ENCODE data around the gene ENTREP1.

The ENTREP1 gene

GRCh38 chr9:69323861-69324260, 1.2 kb upstream of the ENTREP1 start:
- DNase-seq = no peak

GRCh38 chr9:69325409-69326212, 596 bp downstream of the ENTREP1 start:
- no peak for DNase-seq

GRCh38 chr9:69326261-69326660, 1.2 kb downstream of the ENTREP1 start:
- no peak for DNase-seq

DNA sequence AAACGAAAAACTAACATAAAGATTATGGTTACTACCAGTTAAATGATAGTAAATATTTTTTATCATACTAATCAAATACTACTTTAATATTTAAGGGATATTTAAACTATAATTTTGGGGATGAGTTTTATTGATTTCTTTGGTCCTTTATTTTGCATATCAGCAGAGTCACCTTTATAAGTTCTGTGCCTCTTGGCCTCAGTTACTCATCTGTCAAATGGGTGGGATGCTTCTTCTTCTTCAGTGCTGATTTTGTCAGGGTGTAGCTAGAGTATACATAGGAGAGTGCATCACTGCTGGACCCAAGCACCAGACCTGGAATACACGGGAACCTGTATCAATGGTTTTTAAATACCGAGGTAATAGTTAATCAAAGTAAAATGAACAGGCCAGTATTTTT, 5.6 kb downstream of the ENTREP1 start:
- DNase-seq = no peak

DNA sequence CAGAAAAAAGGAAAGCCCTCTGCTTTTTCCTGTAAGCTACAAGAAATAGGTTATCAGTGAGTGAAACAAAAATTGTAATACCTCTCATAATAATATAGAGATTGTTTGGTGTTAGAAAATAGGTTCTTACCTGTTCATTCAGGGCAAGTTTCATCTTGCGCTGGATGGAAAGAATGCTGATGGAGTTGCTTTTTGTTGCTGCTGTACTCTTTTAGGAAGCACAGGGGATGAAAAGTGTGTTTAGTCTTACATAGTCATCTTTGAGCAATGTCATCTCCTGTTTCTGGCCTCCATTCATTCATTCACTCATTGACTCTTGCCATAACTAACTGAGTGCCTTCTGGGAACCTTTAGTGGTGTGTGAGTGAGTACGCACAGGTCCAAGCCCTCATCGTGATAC, 6.4 kb downstream of the ENTREP1 start:
- DNase-seq = no peak

- no peak for DNase-seq
These were observed 7.2 kb downstream of the ENTREP1 start for GRCh38 chr9:69332067-69332685.

GRCh38 chr9:69333716-69334115, 8.7 kb downstream of the ENTREP1 start:
- no peak for DNase-seq

DNA sequence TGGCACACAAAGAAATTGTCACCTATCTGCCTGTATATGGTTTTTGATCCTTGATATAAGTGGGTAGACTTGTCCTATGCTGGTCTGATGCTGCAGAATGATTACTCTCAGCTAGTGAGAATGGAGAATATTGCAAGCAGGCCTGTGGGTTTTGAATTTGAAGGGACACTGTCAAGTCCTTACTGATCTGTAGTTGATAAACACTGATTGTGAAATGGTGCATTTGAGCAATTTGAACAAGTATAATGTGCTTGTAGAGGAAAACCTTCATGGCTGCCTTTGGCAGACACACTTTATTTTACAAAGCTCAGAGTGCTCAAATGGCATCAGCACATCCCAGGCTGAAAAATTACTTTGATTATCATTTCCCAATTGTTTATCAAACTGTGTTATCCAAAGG, 9.3 kb downstream of the ENTREP1 start:
- DNase-seq = no peak

DNA sequence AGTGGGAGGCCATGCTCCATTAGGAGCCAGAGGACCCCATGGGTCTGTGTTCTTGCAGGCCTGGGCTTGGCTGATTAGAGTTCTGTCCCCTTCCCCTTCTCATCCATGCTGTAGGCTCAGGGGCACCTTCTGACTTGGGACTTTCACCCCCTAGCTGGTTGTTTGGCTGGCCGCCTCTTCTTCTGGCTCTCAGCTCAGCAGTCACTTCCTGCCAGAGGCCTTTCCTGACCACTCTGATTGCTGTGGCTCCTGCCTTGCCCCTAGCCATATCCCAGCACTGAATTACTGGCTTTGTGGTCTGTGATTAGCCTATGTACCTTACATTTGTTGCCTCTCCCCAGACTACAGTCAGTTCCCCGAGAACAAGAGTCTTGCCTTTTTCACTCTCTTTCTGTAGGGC, 14.6 kb downstream of the ENTREP1 start:
- no peak for DNase-seq

DNA sequence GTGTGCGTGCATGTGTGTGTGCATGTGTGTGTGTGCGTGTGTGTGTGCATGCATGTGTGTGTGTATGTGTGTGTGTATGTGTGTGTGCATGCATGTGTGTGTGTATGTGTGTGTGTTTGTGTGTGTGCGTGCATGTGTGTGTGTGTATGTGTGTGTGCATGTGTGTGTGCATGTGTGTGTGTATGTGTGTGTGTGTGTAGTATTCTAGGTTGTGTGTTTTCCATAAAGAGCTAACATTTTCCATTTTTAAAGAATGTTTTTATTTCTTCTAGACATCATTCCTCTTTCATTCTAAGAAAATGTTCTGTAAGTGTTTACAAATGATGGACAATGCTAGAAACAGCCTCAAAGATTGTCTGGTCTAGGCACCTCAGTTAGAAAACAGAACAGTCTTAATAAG, 15.6 kb downstream of the ENTREP1 start:
- DNase-seq = no peak

DNA sequence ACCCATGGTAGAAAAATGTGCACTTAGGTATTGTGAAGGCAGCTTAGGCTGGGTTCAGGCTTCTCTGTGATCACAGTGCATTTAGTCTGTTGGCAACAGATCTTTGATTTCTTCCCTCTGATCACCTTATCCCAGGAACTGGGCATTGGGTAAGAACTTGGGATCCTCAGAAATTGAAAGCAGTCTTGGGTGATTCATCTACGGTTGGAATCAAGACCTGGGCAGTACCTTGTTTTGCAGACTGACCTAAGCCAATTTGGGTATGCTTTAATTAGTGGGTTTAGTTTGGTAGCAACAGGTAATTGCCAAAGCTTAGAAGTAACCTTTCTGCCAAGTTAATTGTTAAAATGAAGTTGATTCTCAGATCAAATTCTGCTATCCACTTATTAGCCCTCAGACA, 17.8 kb downstream of the ENTREP1 start:
- DNase-seq = no peak

GRCh38 chr9:69344459-69344858, 19.4 kb downstream of the ENTREP1 start:
- no peak for DNase-seq

- no peak for DNase-seq
These were observed 21.8 kb downstream of the ENTREP1 start for GRCh38 chr9:69346596-69347390.

- no peak for DNase-seq
These were observed 22.6 kb downstream of the ENTREP1 start for GRCh38 chr9:69347607-69348006.

GRCh38 chr9:69351227-69351626, 26.2 kb downstream of the ENTREP1 start:
- DNase-seq = no peak

DNA sequence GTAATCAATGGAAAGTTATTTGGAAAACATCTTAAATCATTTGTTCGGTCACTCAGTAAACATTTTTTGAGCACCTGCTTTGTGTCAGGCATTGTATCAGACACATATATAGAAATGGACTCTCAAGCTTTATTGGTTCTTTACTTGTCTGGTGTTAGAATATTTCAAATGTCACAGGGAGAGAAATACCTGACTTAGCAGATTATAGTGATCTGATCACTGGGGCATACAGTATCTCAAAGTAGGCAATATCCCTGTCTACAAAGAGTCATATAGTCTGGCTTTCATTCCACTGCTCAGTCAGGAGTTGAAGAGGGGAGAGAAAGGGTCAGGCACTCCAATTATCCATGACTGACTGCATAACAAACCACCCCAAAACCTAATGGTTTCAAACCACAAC, 30.2 kb downstream of the ENTREP1 start:
- no peak for DNase-seq

DNA sequence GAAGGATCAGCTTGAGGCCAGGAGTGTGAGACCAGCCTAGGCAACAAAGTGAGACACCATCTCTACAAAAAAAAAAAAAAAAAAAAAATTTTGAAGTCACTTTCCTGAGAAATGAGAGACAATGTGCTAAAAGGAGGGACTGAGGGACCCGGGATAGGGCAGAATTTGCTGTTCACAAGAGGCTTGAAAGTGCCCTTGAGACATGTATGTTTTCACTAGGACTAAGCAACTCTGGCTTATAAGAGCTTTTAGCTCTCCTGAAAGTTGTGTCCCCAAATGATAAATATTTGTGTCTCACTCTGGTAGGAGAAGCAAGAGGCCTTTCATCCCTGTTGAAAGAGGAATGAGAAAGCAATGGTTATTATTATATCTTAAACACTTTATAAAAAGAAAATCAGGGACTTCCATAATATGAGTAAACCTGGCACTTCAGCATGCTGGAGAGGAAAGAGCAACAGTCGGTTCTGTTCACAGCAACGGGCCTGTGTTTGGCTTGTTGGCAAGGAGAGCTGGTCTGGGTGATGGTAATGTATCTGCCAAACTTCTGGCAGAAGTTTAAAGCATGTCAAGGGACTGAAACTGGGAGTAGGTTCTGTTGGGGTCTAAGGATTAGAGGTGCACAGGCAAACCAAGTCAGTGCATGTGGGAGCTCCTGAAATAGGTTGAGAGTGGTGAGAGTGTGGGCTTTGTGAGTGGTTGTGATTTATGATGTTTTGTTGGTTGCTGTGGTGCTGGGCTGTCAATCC, 32.2 kb downstream of the ENTREP1 start:
- no peak for DNase-seq

- no peak for DNase-seq
These were observed 32.8 kb downstream of the ENTREP1 start for GRCh38 chr9:69357821-69358220.

GRCh38 chr9:69363191-69363590, 38.2 kb downstream of the ENTREP1 start:
- DNase-seq = no peak

DNA sequence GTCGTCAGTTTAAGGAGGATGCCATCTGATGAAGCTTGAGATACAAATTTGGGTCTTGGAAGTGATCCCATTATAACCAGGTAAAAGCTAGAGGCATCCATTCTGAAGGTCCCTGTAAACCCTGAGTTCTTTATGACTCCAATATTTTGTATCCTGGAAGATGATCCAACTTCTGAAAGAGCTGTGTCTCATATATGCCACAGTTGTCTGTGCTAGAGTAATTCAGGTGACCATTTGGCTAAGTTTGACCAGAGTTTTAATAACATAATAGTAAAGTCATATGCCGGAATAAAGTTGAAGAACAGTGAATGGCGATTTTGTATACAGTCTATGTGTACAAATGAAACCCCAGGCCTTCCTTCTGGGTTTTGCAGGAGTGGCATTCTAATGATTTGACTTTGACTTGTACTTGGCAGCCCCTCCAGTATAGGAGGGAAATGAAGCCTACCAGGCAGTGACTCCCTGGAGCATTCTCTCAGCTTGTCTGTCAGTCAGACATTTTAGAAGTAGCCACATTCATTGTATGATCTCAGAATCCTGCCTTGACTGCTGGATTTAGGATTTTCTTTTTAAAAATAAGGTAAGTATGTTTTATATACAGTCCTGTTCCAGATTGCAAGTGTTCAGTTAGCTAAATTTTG, 39.6 kb downstream of the ENTREP1 start:
- DNase-seq = no peak

DNA sequence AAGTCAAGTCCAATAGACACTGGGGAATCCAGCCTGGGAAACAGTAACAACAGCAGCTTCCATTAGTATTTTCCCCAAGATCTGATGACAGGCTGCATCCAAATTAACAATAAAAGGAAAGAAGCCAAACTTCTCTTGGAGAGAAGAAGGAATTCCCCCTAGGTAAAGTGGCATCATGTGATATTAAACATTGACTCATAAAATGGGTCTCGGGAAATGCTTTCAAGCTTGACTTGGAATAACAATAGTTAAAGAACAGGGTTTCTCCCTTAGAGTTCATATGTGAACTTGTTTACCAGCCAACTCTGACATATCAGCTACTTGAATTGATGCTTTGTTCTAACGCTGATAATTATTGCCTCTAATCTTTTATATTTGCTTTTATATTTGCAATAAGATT, 45.4 kb downstream of the ENTREP1 start:
- no peak for DNase-seq

GRCh38 chr9:69371001-69371400, 46.0 kb downstream of the ENTREP1 start:
- no peak for DNase-seq

DNA sequence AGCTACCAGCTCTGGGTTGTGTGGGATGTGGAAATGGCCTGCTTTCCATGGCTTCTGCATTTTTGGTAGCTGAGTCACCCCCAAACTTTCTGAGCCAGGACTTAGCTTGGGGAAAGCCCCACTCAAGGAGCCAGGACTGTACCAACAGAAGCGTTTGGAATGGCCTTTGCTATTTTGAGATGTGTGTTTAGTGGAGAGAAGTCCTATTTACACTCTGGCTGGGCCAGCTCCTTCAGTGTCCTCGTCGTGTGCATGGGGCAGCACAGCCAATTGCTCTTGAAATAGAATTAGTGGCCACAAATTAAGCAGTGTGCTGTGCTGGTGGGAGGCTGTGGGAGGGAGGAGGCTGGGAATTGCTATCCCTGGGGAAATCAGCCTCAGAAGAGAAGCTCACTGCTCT, 51.6 kb downstream of the ENTREP1 start:
- no peak for DNase-seq
